ENCODE results near the gene VPS8. TPM values are rescaled to one million over a fixed set of nuclear protein-coding genes. Genes with fewer than 3 reads are reported as not detected.
A peak's percentile ranks its signal among the peaks of the same experiment; 100 is the strongest.

VPS8 gene
- total and polyA plus RNA-seq, 2 of the 13 experiments (the other 11 are each of a cell fraction or from before 2014, with no cell fraction given), result 14.2 to 35.1 TPM

- no peak for TF ChIP-seq ZNF513 (CRISPR knock-in tag; conservative IDR thresholded peaks at IDR 0.05)
Observed at GRCh38 chr3:184887574-184887973, 75.6 kb downstream of the VPS8 start (continued).

DNA sequence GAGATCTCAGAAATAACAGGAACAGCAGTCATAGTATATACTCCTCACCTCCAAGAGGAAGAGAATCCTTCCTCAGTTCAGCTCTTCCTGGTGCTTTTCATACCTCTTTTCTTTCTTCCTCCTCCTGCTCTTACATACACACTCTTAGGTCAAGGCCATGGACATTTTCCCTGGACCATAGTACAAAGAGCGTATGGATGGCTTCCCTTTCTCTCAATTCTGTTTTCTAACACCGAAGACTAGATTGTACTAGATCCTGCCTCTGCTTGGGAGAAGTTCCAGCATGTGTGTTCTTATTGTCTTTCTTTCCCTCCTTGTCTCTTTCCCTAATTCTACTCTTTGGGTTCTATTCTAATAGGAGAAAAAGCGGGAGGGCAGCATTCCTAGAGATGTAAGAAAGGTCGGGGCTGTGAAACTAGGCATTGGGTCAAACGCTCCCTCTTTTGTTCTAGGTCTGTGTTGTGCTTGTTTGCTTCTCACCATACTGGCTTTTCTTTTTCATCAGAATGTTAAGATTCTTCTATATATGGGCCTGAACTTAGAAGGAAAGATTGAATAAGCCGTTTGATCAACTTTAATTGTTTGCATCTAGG, 77.4 kb downstream of the VPS8 start:
- no peak overlapping the region for H3K4me3 ChIP-seq (replicated peaks in 1 of 3; ENCODE audit: insufficient read depth in 1 of 3, low read depth in 2 of 3, low read length in 3 of 3)

GRCh38 chr3:184894051-184894450, 82.1 kb downstream of the VPS8 start:
- no peaks in the 10 kb centered on the region for H3K27me3 ChIP-seq (ENCODE audit: control insufficient read depth in 1 of 2, insufficient read depth in 2 of 2, low read length in 2 of 2)
- intact Hi-C loops (cut with micrococcal nuclease; ENCODE audit: unreplicated experiment) (no loop called here), in situ Hi-C loops (cut with HindIII; ENCODE audit: extremely low pct_ligation_motif_present, low pct_unique_long_range_greater_than_20kb) (no loop called here)
- H3K9ac ChIP-seq (ENCODE audit: insufficient read depth, low read depth, low read length), result no peak overlapping the region
- FAIRE-seq (no peak), ATAC-seq (no peak), DNase-seq (ENCODE audit: low spot score) (no peak)
- H3K4me2 ChIP-seq (ENCODE audit: low read depth, low read length), result no peak overlapping the region
- no peaks in the 10 kb centered on the region for H3K9me3 ChIP-seq (ENCODE audit: low read length)
- WGBS (ENCODE audit: low lambda C conversion rate), result 97% methylated on average over 1 of the region's 1 CpG
- H2AFZ ChIP-seq (ENCODE audit: low read length), result no peak overlapping the region
- no peaks in the 10 kb centered on the region for H4K20me1 ChIP-seq (ENCODE audit: insufficient read depth, low read length)
- BruUV-seq (replicated peaks), result no TSS peak
- ChIA-PET CTCF (ENCODE audit: low intra/inter-chr PET ratio, low total read pairs) (no interaction called here), POLR2A (no interaction called here)
- peaks cover 6% of the 10 kb centered on the region; the same call in 1 of the 2 replicates for H3K4me1 ChIP-seq (ENCODE audit: insufficient read depth, low read length)
- H3K27ac ChIP-seq (ENCODE audit: extremely low read length, insufficient read depth, low read length), result no peak overlapping the region
- H3K36me3 ChIP-seq (replicated peaks in 1 of 2; ENCODE audit: control insufficient read depth in 1 of 2, insufficient read depth in 2 of 2, low read length in 2 of 2), result no peaks in the 10 kb centered on the region
- no peaks in the 10 kb centered on the region for H3K79me2 ChIP-seq (ENCODE audit: insufficient read depth, low read length)
- H3K4me3 ChIP-seq (replicated peaks in 1 of 3; ENCODE audit: insufficient read depth in 1 of 3, low read depth in 2 of 3, low read length in 3 of 3), result no peak overlapping the region
- TF ChIP-seq ZFAT (CRISPR knock-in tag; conservative IDR thresholded peaks at IDR 0.05) (no peak), ZNF383 (CRISPR knock-in tag; IDR thresholded peaks at IDR 0.05; ENCODE audit: borderline replicate concordance) (no peak), CSRNP1 (CRISPR knock-in tag; IDR thresholded peaks at IDR 0.05) (no peak), SP140L (CRISPR knock-in tag; IDR thresholded peaks at IDR 0.05; ENCODE audit: borderline replicate concordance) (no peak)
- TF ChIP-seq, protein P1, sequence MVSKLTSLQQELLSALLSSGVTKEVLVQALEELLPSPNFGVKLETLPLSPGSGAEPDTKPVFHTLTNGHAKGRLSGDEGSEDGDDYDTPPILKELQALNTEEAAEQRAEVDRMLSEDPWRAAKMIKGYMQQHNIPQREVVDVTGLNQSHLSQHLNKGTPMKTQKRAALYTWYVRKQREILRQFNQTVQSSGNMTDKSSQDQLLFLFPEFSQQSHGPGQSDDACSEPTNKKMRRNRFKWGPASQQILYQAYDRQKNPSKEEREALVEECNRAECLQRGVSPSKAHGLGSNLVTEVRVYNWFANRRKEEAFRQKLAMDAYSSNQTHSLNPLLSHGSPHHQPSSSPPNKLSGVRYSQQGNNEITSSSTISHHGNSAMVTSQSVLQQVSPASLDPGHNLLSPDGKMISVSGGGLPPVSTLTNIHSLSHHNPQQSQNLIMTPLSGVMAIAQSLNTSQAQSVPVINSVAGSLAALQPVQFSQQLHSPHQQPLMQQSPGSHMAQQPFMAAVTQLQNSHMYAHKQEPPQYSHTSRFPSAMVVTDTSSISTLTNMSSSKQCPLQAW (CRISPR knock-in tag; IDR thresholded peaks at IDR 0.05), result no peak

More for the DNA sequence above, 77.4 kb downstream of the VPS8 start:
- DNase-seq (ENCODE audit: low spot score) (no peak), ATAC-seq (no peak), FAIRE-seq (no peak)
- intact Hi-C loops (cut with micrococcal nuclease; ENCODE audit: unreplicated experiment), result no loop called here
- no peak overlapping the region for H2AFZ ChIP-seq (ENCODE audit: low read length)
- H3K27me3 ChIP-seq (ENCODE audit: control insufficient read depth in 1 of 2, insufficient read depth in 2 of 2, low read length in 2 of 2), result no peaks in the 10 kb centered on the region
- H3K27ac ChIP-seq (ENCODE audit: extremely low read length, insufficient read depth, low read length), result no peak overlapping the region
- no peak overlapping the region for H3K9ac ChIP-seq (ENCODE audit: insufficient read depth, low read depth, low read length)
- H3K79me2 ChIP-seq (ENCODE audit: insufficient read depth, low read length), result no peaks in the 10 kb centered on the region
- POLR2A ChIA-PET, result no interaction called here
- no peaks in the 10 kb centered on the region; a peak in 2 of 5 replicates for H3K36me3 ChIP-seq (replicated peaks in 1 of 2; ENCODE audit: control insufficient read depth in 1 of 2, insufficient read depth in 2 of 2, low read length in 2 of 2)
- H3K4me2 ChIP-seq (ENCODE audit: low read depth, low read length), result no peak overlapping the region
- CTCF ChIA-PET (ENCODE audit: low intra/inter-chr PET ratio, low total read pairs), result no interaction called here
- WGBS (ENCODE audit: low lambda C conversion rate), result 95% methylated on average over 6 of the region's 6 CpGs
- H3K4me1 ChIP-seq (ENCODE audit: insufficient read depth, low read length), result peaks cover 6% of the 10 kb centered on the region; the same call in 1 of the 2 replicates
- no peak for TF ChIP-seq ZBTB7B (CRISPR knock-in tag; IDR thresholded peaks at IDR 0.05)
- TF ChIP-seq FOXO1 (CRISPR knock-in tag; IDR thresholded peaks at IDR 0.05), result no peak
- peak; percentile 23; the same call in 1 of the 2 replicates for TF ChIP-seq HNF4A (CRISPR knock-in tag; IDR thresholded peaks at IDR 0.05)
- in situ Hi-C loops (cut with HindIII; ENCODE audit: extremely low pct_ligation_motif_present, low pct_unique_long_range_greater_than_20kb), result no loop called here
- H3K9me3 ChIP-seq (ENCODE audit: low read length), result no peaks in the 10 kb centered on the region
- BruUV-seq (replicated peaks), result no TSS peak
- no peaks in the 10 kb centered on the region for H4K20me1 ChIP-seq (ENCODE audit: insufficient read depth, low read length)

Data from HepG2 (cell line).